GM12878 (cell line): ENCODE measurements around the gene PRR5L. TPM values are rescaled to one million over a fixed set of nuclear protein-coding genes. Genes with fewer than 3 reads are reported as not detected.

Experiments used
- ATAC-seq: fragments of 200-7000 bp; cut with Tn5 transposase; 3 replicates; pipeline ENCODE4 v1.9.1; 2020; ENCODE audit warnings: mild to moderate bottlenecking, moderate library complexity
- BruUV-seq: library from RNA; stranded (reverse); fragments of 400-500 nt; replicated peaks from 2 replicates; lab custom pipeline; 2021; lab: Mats Ljungman, UMichigan
- CTCF ChIA-PET: fragments of 300-600 bp; sonication (Branson Sonifier 250); formaldehyde crosslinking; extraction: SDS; loops from one replicate; lab custom pipeline; 2021; ENCODE audit warnings: inconsistent platforms; lab: Yijun Ruan, JAX
- POLR2A ChIA-PET: fragments of 350-600 bp; formaldehyde crosslinking; extraction: SDS; loops from one replicate; lab custom pipeline; 2021; ENCODE audit warnings: inconsistent platforms; lab: Charles Lee
- RAD21 ChIA-PET: fragments of 300-600 bp; sonication (Branson Sonifier 250); formaldehyde crosslinking; loops from one replicate; lab custom pipeline; 2023; ENCODE audit warnings: antibody characterized with exemption; ENCODE audit not compliant: unreplicated experiment; lab: Charles Lee
- SMC1A ChIA-PET: fragments of 300-600 bp; sonication (Branson Sonifier 250); formaldehyde crosslinking; loops from one replicate; lab custom pipeline; 2023; ENCODE audit not compliant: unreplicated experiment, uncharacterized antibody; lab: Charles Lee
- DNase-seq: peaks from one replicate; pipeline ENCODE4 v3.0.0-alpha.2; 2011; ENCODE audit warnings: low read depth, low spot score
- FAIRE-seq: peaks from 3 replicates; lab custom pipeline; 2011; peaks lifted over from hg19 to GRCh38; lab: Jason Lieb, UNC
- H2AFZ ChIP-seq: 2 replicates; pipeline ENCODE4 v1.6.0; 2011; ENCODE audit warnings: low read depth, low read length, control low read depth; ENCODE audit not compliant: control insufficient read depth
- H3K27ac ChIP-seq: 2 replicates; pipeline ENCODE4 v1.5.1; 2011; ENCODE audit warnings: control low read depth; ENCODE audit not compliant: control insufficient read depth, insufficient read depth
- H3K27me3 ChIP-seq, 2 experiments: replicated peaks in 1 of 2; 2 replicates each; pipeline versions ENCODE4 v1.6.0 to v1.6.1; 2011; ENCODE audit warnings: low read length in 1 of 2; ENCODE audit not compliant: control insufficient read depth in 2 of 2, insufficient read depth in 2 of 2
- H3K36me3 ChIP-seq, 2 experiments: 2 replicates each; pipeline ENCODE4 v1.5.1; 2011; ENCODE audit warnings: low read length in 1 of 2; ENCODE audit not compliant: control insufficient read depth in 2 of 2, insufficient read depth in 2 of 2
- H3K4me1 ChIP-seq: 2 replicates; pipeline ENCODE4 v1.6.1; 2011; ENCODE audit warnings: mild to moderate bottlenecking, low read length, moderate library complexity, mixed read lengths; ENCODE audit not compliant: control insufficient read depth, insufficient read depth
- H3K4me2 ChIP-seq: 2 replicates; pipeline ENCODE4 v1.6.0; 2011; ENCODE audit warnings: control low read depth; ENCODE audit not compliant: control insufficient read depth, insufficient read depth
- H3K4me3 ChIP-seq: fragments of 200-600 bp; sonication (generic); 2 replicates; pipeline ENCODE4 v1.5.1; 2016
- H3K79me2 ChIP-seq: 2 replicates; pipeline ENCODE4 v1.6.0; 2011; ENCODE audit warnings: low read length; ENCODE audit not compliant: control insufficient read depth, insufficient read depth
- H3K9ac ChIP-seq: 2 replicates; pipeline ENCODE4 v1.8.0; 2011; ENCODE audit warnings: low read length, control low read depth, mixed read lengths; ENCODE audit not compliant: control insufficient read depth, insufficient read depth
- H3K9me3 ChIP-seq: replicated peaks from 3 replicates; pipeline ENCODE4 v1.5.1; 2011; ENCODE audit warnings: mild to moderate bottlenecking, low read length; ENCODE audit not compliant: control insufficient read depth, insufficient read depth
- H4K20me1 ChIP-seq: 2 replicates; pipeline ENCODE4 v1.6.0; 2011; ENCODE audit not compliant: control insufficient read depth, insufficient read depth
- BCL3 ChIP-seq: IDR thresholded peaks from 2 replicates; pipeline ENCODE4 v1.6.1; 2011; ENCODE audit warnings: borderline replicate concordance, low read depth, mild to moderate bottlenecking, moderate library complexity, low read length; ENCODE audit not compliant: insufficient read depth, poor library complexity, severe bottlenecking
- BCLAF1 ChIP-seq: fragments of 450-650 bp; IDR thresholded peaks from 2 replicates; pipeline ENCODE4 v1.6.1; 2017; ENCODE audit warnings: antibody characterized with exemption, mild to moderate bottlenecking, moderate library complexity
- E4F1 ChIP-seq: fragments of 450-650 bp; IDR thresholded peaks from 2 replicates; pipeline ENCODE4 v1.6.1; 2018; ENCODE audit warnings: borderline replicate concordance, mild to moderate bottlenecking; ENCODE audit not compliant: partially characterized antibody
- HDGF ChIP-seq: fragments of 450-650 bp; IDR thresholded peaks from 2 replicates; pipeline ENCODE4 v1.6.1; 2016; ENCODE audit warnings: antibody characterized with exemption
- KAT2A ChIP-seq: conservative IDR thresholded peaks from 2 replicates; pipeline ENCODE4 v1.6.1; 2011; ENCODE audit warnings: low read depth, low read length; ENCODE audit not compliant: control insufficient read depth
- MEF2A ChIP-seq: IDR thresholded peaks from 2 replicates; pipeline ENCODE4 v1.6.1; 2011; ENCODE audit warnings: low read depth, mild to moderate bottlenecking, low read length, moderate library complexity; ENCODE audit not compliant: insufficient read depth
- RELA ChIP-seq: fragments of 450-650 bp; IDR thresholded peaks from 2 replicates; pipeline ENCODE4 v1.8.0; 2014; ENCODE audit warnings: borderline replicate concordance; ENCODE audit not compliant: partially characterized antibody
- SMARCA5 ChIP-seq: fragments of 450-650 bp; IDR thresholded peaks from 2 replicates; pipeline ENCODE4 v1.6.1; 2017; ENCODE audit warnings: mild to moderate bottlenecking
- ZBED1 ChIP-seq: IDR thresholded peaks from 2 replicates; pipeline ENCODE4 v1.6.1; 2016; ENCODE audit warnings: borderline replicate concordance
- ZNF207 ChIP-seq: fragments of 450-650 bp; IDR thresholded peaks from 2 replicates; pipeline ENCODE4 v1.6.1; 2014; ENCODE audit warnings: antibody characterized with exemption, mild to moderate bottlenecking, borderline replicate concordance
- WGBS: methylation state at CpG from one replicate; pipeline ENCODE4 v1.1.6; 2016; ENCODE audit warnings: low lambda C conversion rate; ENCODE audit not compliant: insufficient replicate concordance, insufficient coverage; ENCODE audit errors: missing lambda C conversion rate; 5-methylcytosine and 5-hydroxymethylcytosine counted together
- in situ Hi-C: fragments of 300-500 bp; cut with MboI; formaldehyde crosslinking; loops from 9 replicates; pipeline ENCODE4 v1.14.3; 2018; ENCODE audit warnings: mixed read lengths
- intact Hi-C: fragments of 100-400 bp; cut with micrococcal nuclease; formaldehyde crosslinking; loops from one replicate; pipeline ENCODE4 v1.14.2; 2022; ENCODE audit not compliant: unreplicated experiment
- polyA plus RNA-seq, 11 experiments: library from polyadenylated mRNA; depleted of rRNA in 4 of 11; unstranded in 6 of 11; stranded (reverse) in 5 of 11; fragments of >200 nt; fragmentation: Nextera tagmentation in 4 of 11; fragmentation: Illumina TruSeq in 1 of 11; extraction: Ambion mirVana in 4 of 11; extraction: Trizol in 1 of 11; gene quantifications; 1 replicate in 1 of 11; 2 replicates in 10 of 11; pipeline versions ENCODE4 v1.2.1 to v1.2.3, GENCODE V29; 2011 to 2016; ENCODE audit warnings: inconsistent platforms in 2 of 11, missing spikeins in 2 of 11, low read depth in 1 of 11
- total RNA-seq, 4 experiments: library from RNA; depleted of rRNA in 3 of 4; stranded (reverse); fragments of >200 nt in 3 of 4; fragmentation: Illumina TruSeq in 1 of 4; extraction: Trizol in 1 of 4; gene quantifications; 2 replicates each; pipeline versions ENCODE4 v1.2.1 to v1.2.3, GENCODE V29; 2013 to 2021
- TF ChIP-seq, protein P1 (sequence below): fragments of 450-650 bp; IDR thresholded peaks from 2 replicates; pipeline ENCODE4 v1.6.1; 2016; ENCODE audit warnings: mild to moderate bottlenecking
- TF ChIP-seq, protein P2 (sequence below): fragments of 450-650 bp; formaldehyde crosslinking; IDR thresholded peaks from 2 replicates; pipeline ENCODE4 v1.4.0; 2022; ENCODE audit warnings: mild to moderate bottlenecking, moderate library complexity

The PRR5L gene
- total and polyA plus RNA-seq, 10 of the 15 experiments (the other 5 are each of a cell fraction or from before 2014, with no cell fraction given), result 0.11 to 4.2 (median 0.67) TPM; not detected in 1

- POLR2A ChIA-PET, result no interaction called here
- no peak overlapping the region for H3K9ac ChIP-seq
- H3K4me2 ChIP-seq, result no peak overlapping the region
- H3K4me1 ChIP-seq, result peaks cover 4% of the 10 kb centered on the region; the same call in 1 of the 2 replicates
- no peaks in the 10 kb centered on the region for H3K36me3 ChIP-seq
- FAIRE-seq, result no peak
- no peaks in the 10 kb centered on the region for H3K79me2 ChIP-seq
- H3K27me3 ChIP-seq, result no peaks in the 10 kb centered on the region
- no TSS peak for BruUV-seq
- SMC1A ChIA-PET, result no interaction called here
- H3K4me3 ChIP-seq, result no peak overlapping the region
- no peak overlapping the region for H3K27ac ChIP-seq
- RAD21 ChIA-PET, result no interaction called here
- ATAC-seq, result no peak
- H3K9me3 ChIP-seq, result no peaks in the 10 kb centered on the region
- WGBS, result 0% methylated on average over 2 of the region's 2 CpGs
- in situ Hi-C loops, result no loop called here
- no peak for DNase-seq
- intact Hi-C loops, result no loop called here
- H2AFZ ChIP-seq, result no peak overlapping the region
- H4K20me1 ChIP-seq, result no peaks in the 10 kb centered on the region
- CTCF ChIA-PET, result interaction anchor here (1.2 kb wide), 1 partner anchor 18 kb away, joined by 5 read pairs; no protein-coding TSS in a partner anchor
- no peak for TF ChIP-seq BCL3
- TF ChIP-seq MEF2A, result no peak
- no peak for TF ChIP-seq ZNF207
- no peak for TF ChIP-seq HDGF
- TF ChIP-seq ZBED1, result no peak
- TF ChIP-seq RELA, result no peak
- TF ChIP-seq, protein P1, sequence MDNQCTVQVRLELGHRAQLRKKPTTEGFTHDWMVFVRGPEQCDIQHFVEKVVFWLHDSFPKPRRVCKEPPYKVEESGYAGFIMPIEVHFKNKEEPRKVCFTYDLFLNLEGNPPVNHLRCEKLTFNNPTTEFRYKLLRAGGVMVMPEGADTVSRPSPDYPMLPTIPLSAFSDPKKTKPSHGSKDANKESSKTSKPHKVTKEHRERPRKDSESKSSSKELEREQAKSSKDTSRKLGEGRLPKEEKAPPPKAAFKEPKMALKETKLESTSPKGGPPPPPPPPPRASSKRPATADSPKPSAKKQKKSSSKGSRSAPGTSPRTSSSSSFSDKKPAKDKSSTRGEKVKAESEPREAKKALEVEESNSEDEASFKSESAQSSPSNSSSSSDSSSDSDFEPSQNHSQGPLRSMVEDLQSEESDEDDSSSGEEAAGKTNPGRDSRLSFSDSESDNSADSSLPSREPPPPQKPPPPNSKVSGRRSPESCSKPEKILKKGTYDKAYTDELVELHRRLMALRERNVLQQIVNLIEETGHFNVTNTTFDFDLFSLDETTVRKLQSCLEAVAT, result no peak
- TF ChIP-seq SMARCA5, result no peak
- TF ChIP-seq E4F1, result no peak
- TF ChIP-seq, protein P2, sequence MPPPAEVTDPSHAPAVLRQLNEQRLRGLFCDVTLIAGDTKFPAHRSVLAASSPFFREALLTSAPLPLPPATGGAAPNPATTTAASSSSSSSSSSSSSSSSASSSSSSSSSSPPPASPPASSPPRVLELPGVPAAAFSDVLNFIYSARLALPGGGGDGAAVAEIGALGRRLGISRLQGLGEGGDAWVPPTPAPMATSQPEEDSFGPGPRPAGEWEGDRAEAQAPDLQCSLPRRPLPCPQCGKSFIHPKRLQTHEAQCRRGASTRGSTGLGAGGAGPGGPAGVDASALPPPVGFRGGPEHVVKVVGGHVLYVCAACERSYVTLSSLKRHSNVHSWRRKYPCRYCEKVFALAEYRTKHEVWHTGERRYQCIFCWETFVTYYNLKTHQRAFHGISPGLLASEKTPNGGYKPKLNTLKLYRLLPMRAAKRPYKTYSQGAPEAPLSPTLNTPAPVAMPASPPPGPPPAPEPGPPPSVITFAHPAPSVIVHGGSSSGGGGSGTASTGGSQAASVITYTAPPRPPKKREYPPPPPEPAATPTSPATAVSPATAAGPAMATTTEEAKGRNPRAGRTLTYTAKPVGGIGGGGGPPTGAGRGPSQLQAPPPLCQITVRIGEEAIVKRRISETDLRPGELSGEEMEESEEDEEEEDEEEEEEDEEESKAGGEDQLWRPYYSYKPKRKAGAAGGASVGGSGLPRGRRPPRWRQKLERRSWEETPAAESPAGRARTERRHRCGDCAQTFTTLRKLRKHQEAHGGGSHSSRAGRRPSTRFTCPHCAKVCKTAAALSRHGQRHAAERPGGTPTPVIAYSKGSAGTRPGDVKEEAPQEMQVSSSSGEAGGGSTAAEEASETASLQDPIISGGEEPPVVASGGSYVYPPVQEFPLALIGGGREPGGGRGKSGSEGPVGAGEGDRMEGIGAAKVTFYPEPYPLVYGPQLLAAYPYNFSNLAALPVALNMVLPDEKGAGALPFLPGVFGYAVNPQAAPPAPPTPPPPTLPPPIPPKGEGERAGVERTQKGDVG, result no peak
- TF ChIP-seq BCLAF1, result no peak
- TF ChIP-seq KAT2A, result no peak
Observed at GRCh38 chr11:36394056-36394455, 98.0 kb downstream of the PRR5L start.
